HL-60 (cell line): ENCODE data around the gene MACROD1.
"Not testable (repeated sequence)": the region's sequence is repeated elsewhere in the genome, so short reads cannot be mapped to it uniquely, and the experiment has no call there.

ENCODE experiments used
- DNase-seq, 2 experiments: peaks; one replicate each; pipeline ENCODE4 v3.0.0-alpha.2; 2010 to 2020; ENCODE audit warnings: low read depth in 1 of 2, low spot score in 1 of 2
- H3K27ac ChIP-seq: fragments of 250-450 bp; sonication (Bioruptor Pico); replicated peaks from 2 replicates; pipeline ENCODE4 v1.5.1; 2020; ENCODE audit warnings: mild to moderate bottlenecking, moderate library complexity
- H3K27me3 ChIP-seq: fragments of 250-450 bp; sonication (Bioruptor Pico); 2 replicates; pipeline ENCODE4 v1.5.1; 2021; ENCODE audit warnings: mild to moderate bottlenecking, moderate library complexity; ENCODE audit not compliant: insufficient read depth, poor library complexity, severe bottlenecking
- H3K4me3 ChIP-seq: replicated peaks from 2 replicates; pipeline ENCODE4 v1.5.1; 2011; ENCODE audit warnings: mild to moderate bottlenecking, control low read depth, low read length; ENCODE audit not compliant: insufficient read depth
- CTCF ChIP-seq: IDR thresholded peaks from one replicate; pipeline ENCODE4 v1.5.1; 2011; ENCODE audit warnings: low read length, control low read depth, inconsistent platforms; ENCODE audit not compliant: insufficient read depth
- GABPA ChIP-seq: IDR thresholded peaks from 2 replicates; pipeline ENCODE4 v1.6.1; 2012; ENCODE audit warnings: low read depth
- POLR2AphosphoS5 ChIP-seq: IDR thresholded peaks from 2 replicates; pipeline ENCODE4 v1.6.1; 2012; ENCODE audit warnings: low read depth
- SPI1 ChIP-seq: IDR thresholded peaks from 2 replicates; pipeline ENCODE4 v1.6.1; 2012; ENCODE audit warnings: low read depth, mild to moderate bottlenecking, borderline replicate concordance
- TF ChIP-seq, protein P1 (sequence below): IDR thresholded peaks from 2 replicates; pipeline ENCODE4 v1.6.1; 2012; ENCODE audit warnings: low read depth; ENCODE audit not compliant: insufficient replicate concordance

Gene MACROD1

DNA sequence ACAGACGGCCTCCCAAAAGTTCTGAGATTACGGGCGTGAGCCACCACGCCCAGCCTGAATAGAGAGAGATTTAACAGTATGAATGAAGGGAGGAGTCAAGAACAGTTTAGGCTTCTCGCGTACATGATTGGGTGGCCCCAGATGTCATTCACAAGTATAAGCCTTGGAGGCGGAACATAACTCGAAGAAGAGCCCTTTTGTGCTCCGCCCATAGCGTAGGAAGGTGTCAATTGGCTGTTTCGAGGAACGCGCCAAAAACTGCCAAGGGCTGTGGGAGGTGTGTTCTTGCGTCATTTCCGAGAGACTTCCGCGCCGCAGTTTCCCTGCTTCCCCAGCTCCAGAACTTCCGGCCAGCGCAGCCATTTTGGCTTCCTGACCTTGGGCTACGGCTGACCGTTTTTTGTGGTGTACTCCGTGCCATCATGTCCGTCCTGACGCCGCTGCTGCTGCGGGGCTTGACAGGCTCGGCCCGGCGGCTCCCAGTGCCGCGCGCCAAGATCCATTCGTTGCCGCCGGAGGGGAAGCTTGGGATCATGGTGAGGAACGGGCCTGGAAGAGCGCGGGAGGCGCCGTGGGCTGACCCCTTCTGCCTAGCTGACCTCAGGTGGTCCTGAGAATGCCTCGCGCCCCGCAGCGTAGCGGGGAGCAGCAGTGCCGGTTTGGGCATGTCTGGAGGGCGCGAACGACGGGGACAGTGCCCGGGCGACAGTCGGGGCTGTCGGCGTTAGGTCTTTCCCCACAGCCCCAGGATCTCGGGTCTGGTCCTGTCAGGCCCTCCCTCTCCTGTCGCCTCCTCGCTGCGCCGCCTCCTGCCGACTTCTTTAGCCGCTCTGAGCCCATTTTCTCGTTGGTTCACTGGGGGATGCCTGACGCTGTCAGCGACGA, 191.4 kb downstream of the MACROD1 start, which contains the start of gene COX8A:
Gene COX8A, plus strand, starts transcription at position 362 of the 885 bp plus-strand sequence. Its CDS starts 61 bp downstream, at position 423.
- no peaks in the 10 kb centered on the region for H3K27me3 ChIP-seq
- peak; percentile 99 to 100 for DNase-seq
- TF ChIP-seq GABPA = peak; percentile 91
- TF ChIP-seq, protein P1, sequence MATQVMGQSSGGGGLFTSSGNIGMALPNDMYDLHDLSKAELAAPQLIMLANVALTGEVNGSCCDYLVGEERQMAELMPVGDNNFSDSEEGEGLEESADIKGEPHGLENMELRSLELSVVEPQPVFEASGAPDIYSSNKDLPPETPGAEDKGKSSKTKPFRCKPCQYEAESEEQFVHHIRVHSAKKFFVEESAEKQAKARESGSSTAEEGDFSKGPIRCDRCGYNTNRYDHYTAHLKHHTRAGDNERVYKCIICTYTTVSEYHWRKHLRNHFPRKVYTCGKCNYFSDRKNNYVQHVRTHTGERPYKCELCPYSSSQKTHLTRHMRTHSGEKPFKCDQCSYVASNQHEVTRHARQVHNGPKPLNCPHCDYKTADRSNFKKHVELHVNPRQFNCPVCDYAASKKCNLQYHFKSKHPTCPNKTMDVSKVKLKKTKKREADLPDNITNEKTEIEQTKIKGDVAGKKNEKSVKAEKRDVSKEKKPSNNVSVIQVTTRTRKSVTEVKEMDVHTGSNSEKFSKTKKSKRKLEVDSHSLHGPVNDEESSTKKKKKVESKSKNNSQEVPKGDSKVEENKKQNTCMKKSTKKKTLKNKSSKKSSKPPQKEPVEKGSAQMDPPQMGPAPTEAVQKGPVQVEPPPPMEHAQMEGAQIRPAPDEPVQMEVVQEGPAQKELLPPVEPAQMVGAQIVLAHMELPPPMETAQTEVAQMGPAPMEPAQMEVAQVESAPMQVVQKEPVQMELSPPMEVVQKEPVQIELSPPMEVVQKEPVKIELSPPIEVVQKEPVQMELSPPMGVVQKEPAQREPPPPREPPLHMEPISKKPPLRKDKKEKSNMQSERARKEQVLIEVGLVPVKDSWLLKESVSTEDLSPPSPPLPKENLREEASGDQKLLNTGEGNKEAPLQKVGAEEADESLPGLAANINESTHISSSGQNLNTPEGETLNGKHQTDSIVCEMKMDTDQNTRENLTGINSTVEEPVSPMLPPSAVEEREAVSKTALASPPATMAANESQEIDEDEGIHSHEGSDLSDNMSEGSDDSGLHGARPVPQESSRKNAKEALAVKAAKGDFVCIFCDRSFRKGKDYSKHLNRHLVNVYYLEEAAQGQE = peak; percentile 58
- TF ChIP-seq SPI1 = peak; percentile 55; the same call in 1 of the 2 replicates
- no peak for TF ChIP-seq CTCF
- peak; percentile 92 for TF ChIP-seq POLR2AphosphoS5
- peak within 1 kb of the TSS; percentile 81 for H3K4me3 ChIP-seq
- peak within 1 kb of the TSS; percentile 95 for H3K27ac ChIP-seq

DNA sequence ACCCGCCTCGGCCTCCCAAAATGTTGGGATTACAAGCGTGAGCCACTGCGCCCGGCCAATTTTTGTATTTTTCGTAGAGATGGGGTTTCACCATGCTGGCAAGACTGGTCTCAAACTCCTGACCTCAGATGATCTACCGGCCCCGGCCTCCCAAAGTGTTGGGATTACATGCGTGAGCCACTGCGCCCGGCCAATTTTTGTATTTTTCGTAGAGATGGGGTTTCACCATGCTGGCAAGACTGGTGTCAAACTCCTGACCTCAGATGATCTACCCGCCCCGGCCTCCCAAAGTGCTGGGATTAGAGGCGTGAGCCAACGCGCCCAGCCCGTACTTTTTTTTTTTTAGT, 192.0 kb downstream of the MACROD1 start:
- H3K27ac ChIP-seq, H3K27me3 ChIP-seq, DNase-seq: not testable (repeated sequence)
- H3K4me3 ChIP-seq = peak overlapping the region; percentile 15; the same call in 1 of the 2 replicates

- DNase-seq = peak in 1 of 2 experiments; percentile 63
- H3K4me3 ChIP-seq = no peak overlapping the region
- H3K27me3 ChIP-seq = no peaks in the 10 kb centered on the region
- TF ChIP-seq POLR2AphosphoS5 = no peak
- no peak for TF ChIP-seq GABPA
- TF ChIP-seq, protein P1 = no peak
- TF ChIP-seq CTCF = no peak
- TF ChIP-seq SPI1 = peak; percentile 44; the same call in 1 of the 2 replicates
- H3K27ac ChIP-seq = peak overlapping the region; percentile 16; the same call in 1 of the 2 replicates
These were observed 195.0 kb downstream of the MACROD1 start for GRCh38 chr11:63970902-63971301.

- no peak for DNase-seq
- Histone ChIP-seq H3K27ac (no peak overlapping the region), H3K4me3 (no peak overlapping the region), H3K27me3 (no peaks in the 10 kb centered on the region)
- TF ChIP-seq SPI1 (no peak), GABPA (no peak), POLR2AphosphoS5 (no peak), CTCF (no peak)
- TF ChIP-seq, protein P1 = no peak
These were observed 196.5 kb downstream of the MACROD1 start for GRCh38 chr11:63969461-63969860.
